ENCODE data around the gene GALNT11.
A peak's percentile ranks its signal among the peaks of the same experiment; 100 is the strongest.
"Not testable (repeated sequence)": the region's sequence is repeated elsewhere in the genome, so short reads cannot be mapped to it uniquely, and the experiment has no call there.

GALNT11 gene

DNA sequence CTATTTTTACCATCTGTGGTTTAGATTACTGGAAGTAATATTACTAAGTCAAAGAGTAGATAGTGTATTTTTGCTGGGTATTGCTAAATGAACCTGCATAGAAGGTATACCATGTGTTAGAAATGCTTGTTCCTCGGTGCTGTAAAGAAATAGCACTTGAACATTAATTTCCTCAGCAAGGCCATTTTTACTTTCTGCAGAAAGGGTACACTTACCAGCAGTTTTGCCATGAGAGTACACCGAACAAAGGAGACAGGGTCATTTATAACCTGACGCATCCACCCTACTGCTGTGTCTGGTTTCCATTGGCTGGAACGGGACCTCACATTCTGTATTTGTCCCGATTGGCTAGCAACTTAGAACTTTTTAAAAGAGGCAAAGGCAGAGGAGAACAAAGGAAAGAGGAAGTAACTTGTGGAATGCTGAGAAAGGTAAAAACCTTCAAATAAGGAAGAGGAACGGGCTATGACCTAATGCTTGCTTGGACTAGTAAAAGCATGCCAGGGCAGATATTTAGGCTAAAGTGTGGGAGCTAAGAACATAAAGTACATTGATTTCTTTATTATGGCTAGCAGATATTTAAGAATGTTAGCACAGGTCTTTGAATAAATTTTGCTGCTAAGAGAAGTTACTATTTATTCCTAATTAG lies 56.7 kb downstream of the GALNT11 start:
- not testable (repeated sequence) for H3K27ac ChIP-seq (replicated peaks); H3K4me3 ChIP-seq (replicated peaks; ENCODE audit: insufficient read depth, low read length); H3K27me3 ChIP-seq (ENCODE audit: insufficient read depth, poor library complexity, severe bottlenecking)
- peak; percentile 70 for TF ChIP-seq SPI1 (IDR thresholded peaks at IDR 0.05; ENCODE audit: borderline replicate concordance, low read depth)
- peak in 1 of 2 experiments; percentile 41 for DNase-seq (ENCODE audit: low read depth in 1 of 2, low spot score in 1 of 2)

DNA sequence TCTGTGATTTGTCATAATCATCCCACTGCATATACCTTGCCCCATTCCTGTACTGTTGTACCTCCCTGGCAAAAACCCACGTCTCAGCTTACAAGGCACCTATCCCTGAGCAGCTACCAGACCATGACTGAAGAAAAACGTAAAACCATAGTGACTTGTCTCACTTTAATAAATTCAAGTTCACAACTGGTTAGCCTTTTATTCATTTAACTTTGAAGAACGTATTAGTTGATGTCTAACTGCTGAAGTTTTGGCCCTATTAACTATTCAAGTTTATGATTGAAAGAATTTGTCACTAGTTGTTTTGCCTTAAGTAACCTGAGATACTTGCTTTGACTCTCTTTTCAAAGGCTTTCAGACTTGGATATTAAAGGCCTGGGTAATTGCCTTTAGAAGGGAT lies 59.7 kb downstream of the GALNT11 start:
- Histone ChIP-seq H3K27me3 (ENCODE audit: insufficient read depth, poor library complexity, severe bottlenecking) (no peaks in the 10 kb centered on the region), H3K27ac (replicated peaks) (no peak overlapping the region), H3K4me3 (replicated peaks; ENCODE audit: insufficient read depth, low read length) (no peak overlapping the region)
- TF ChIP-seq SPI1 (IDR thresholded peaks at IDR 0.05; ENCODE audit: borderline replicate concordance, low read depth): no peak
- no peak for TF ChIP-seq POLR2AphosphoS5 (IDR thresholded peaks at IDR 0.05; ENCODE audit: low read depth)
- TF ChIP-seq, protein P1, sequence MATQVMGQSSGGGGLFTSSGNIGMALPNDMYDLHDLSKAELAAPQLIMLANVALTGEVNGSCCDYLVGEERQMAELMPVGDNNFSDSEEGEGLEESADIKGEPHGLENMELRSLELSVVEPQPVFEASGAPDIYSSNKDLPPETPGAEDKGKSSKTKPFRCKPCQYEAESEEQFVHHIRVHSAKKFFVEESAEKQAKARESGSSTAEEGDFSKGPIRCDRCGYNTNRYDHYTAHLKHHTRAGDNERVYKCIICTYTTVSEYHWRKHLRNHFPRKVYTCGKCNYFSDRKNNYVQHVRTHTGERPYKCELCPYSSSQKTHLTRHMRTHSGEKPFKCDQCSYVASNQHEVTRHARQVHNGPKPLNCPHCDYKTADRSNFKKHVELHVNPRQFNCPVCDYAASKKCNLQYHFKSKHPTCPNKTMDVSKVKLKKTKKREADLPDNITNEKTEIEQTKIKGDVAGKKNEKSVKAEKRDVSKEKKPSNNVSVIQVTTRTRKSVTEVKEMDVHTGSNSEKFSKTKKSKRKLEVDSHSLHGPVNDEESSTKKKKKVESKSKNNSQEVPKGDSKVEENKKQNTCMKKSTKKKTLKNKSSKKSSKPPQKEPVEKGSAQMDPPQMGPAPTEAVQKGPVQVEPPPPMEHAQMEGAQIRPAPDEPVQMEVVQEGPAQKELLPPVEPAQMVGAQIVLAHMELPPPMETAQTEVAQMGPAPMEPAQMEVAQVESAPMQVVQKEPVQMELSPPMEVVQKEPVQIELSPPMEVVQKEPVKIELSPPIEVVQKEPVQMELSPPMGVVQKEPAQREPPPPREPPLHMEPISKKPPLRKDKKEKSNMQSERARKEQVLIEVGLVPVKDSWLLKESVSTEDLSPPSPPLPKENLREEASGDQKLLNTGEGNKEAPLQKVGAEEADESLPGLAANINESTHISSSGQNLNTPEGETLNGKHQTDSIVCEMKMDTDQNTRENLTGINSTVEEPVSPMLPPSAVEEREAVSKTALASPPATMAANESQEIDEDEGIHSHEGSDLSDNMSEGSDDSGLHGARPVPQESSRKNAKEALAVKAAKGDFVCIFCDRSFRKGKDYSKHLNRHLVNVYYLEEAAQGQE (IDR thresholded peaks at IDR 0.05; ENCODE audit: insufficient replicate concordance, low read depth): no peak
- TF ChIP-seq, protein P2, sequence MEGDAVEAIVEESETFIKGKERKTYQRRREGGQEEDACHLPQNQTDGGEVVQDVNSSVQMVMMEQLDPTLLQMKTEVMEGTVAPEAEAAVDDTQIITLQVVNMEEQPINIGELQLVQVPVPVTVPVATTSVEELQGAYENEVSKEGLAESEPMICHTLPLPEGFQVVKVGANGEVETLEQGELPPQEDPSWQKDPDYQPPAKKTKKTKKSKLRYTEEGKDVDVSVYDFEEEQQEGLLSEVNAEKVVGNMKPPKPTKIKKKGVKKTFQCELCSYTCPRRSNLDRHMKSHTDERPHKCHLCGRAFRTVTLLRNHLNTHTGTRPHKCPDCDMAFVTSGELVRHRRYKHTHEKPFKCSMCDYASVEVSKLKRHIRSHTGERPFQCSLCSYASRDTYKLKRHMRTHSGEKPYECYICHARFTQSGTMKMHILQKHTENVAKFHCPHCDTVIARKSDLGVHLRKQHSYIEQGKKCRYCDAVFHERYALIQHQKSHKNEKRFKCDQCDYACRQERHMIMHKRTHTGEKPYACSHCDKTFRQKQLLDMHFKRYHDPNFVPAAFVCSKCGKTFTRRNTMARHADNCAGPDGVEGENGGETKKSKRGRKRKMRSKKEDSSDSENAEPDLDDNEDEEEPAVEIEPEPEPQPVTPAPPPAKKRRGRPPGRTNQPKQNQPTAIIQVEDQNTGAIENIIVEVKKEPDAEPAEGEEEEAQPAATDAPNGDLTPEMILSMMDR (IDR thresholded peaks at IDR 0.05; ENCODE audit: insufficient read depth, low read length): no peak
- TF ChIP-seq GABPA (IDR thresholded peaks at IDR 0.05; ENCODE audit: low read depth): no peak
- no peak for DNase-seq (ENCODE audit: low read depth in 1 of 2, low spot score in 1 of 2)

DNA sequence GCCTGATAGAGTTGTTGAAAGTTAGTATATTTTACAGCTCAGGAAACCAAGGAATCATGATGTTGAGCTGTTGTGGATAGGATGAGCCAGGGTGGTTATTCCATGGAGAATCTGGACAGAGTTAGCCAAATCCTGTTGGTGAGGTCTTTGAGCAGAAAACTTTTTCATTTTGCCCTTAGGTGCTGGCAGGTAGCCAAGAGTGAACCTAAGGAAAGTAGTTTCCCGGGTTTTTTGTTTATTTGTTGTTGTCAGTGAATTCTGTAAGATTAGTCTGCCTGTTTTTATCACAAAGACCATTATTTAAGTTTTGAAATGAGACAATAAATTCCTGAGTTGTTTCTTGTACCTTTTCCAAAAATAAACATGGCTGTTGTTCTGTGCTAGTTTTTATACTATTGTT lies 61.0 kb downstream of the GALNT11 start:
- Histone ChIP-seq H3K4me3 (replicated peaks; ENCODE audit: insufficient read depth, low read length) (no peak overlapping the region), H3K27me3 (ENCODE audit: insufficient read depth, poor library complexity, severe bottlenecking) (no peaks in the 10 kb centered on the region), H3K27ac (replicated peaks) (no peak overlapping the region)
- TF ChIP-seq POLR2AphosphoS5 (IDR thresholded peaks at IDR 0.05; ENCODE audit: low read depth) (no peak), GABPA (IDR thresholded peaks at IDR 0.05; ENCODE audit: low read depth) (no peak), SPI1 (IDR thresholded peaks at IDR 0.05; ENCODE audit: borderline replicate concordance, low read depth) (no peak)
- TF ChIP-seq, protein P1 (IDR thresholded peaks at IDR 0.05; ENCODE audit: insufficient replicate concordance, low read depth): no peak
- TF ChIP-seq, protein P2 (IDR thresholded peaks at IDR 0.05; ENCODE audit: insufficient read depth, low read length): no peak
- DNase-seq (ENCODE audit: low read depth in 1 of 2, low spot score in 1 of 2): no peak

DNA sequence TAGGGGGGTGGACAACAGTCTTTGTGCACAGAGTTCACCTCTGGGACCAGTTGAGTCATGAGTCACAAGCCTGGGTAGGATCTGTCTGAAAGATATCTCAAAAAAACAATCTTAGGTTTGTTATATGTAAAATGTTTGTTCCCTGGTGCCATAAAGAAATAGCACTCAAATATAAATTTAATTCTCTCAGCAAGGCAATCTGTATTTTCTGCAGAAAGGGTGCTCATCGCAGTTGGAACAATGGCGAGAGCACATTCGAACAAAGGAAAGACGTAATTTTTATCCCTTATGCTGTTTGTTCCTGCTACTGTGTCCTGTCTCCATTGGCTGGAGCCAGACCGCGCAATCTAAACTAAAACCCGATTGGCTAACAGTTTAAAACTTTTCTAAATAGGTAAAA lies 63.7 kb downstream of the GALNT11 start:
- H3K27me3 ChIP-seq (ENCODE audit: insufficient read depth, poor library complexity, severe bottlenecking): no peaks in the 10 kb centered on the region
- H3K4me3 ChIP-seq (replicated peaks; ENCODE audit: insufficient read depth, low read length): no peak overlapping the region
- no peak for DNase-seq (ENCODE audit: low read depth in 1 of 2, low spot score in 1 of 2)
- no peak overlapping the region for H3K27ac ChIP-seq (replicated peaks)
- TF ChIP-seq POLR2AphosphoS5 (IDR thresholded peaks at IDR 0.05; ENCODE audit: low read depth): no peak
- no peak for TF ChIP-seq GABPA (IDR thresholded peaks at IDR 0.05; ENCODE audit: low read depth)
- TF ChIP-seq, protein P2 (IDR thresholded peaks at IDR 0.05; ENCODE audit: insufficient read depth, low read length): no peak
- TF ChIP-seq, protein P1 (IDR thresholded peaks at IDR 0.05; ENCODE audit: insufficient replicate concordance, low read depth): no peak
- no peak for TF ChIP-seq SPI1 (IDR thresholded peaks at IDR 0.05; ENCODE audit: borderline replicate concordance, low read depth)
